Neural cell (in vitro differentiated cells): ENCODE results near the gene TNC. TPM values are rescaled to one million over a fixed set of nuclear protein-coding genes. Genes with fewer than 3 reads are reported as not detected.

Experiments
- H2AFZ ChIP-seq: fragments of 200-600, 300-800 bp; sonication (generic), shearing (Covaris generic); 2 replicates; pipeline ENCODE4 v1.6.0; 2014; ENCODE audit warnings: low read depth, mild to moderate bottlenecking, antibody characterized with exemption, low read length, moderate library complexity
- H3F3A ChIP-seq: fragments of 200-600 bp; shearing (Covaris generic); 2 replicates; pipeline ENCODE4 v1.6.1; 2016; ENCODE audit warnings: mild to moderate bottlenecking, moderate library complexity, mixed read lengths, antibody characterized with exemption, low read length; ENCODE audit not compliant: insufficient read depth, poor library complexity, severe bottlenecking
- H3K27ac ChIP-seq: fragments of 200-600, 300-800 bp; sonication (generic), shearing (Covaris generic); 2 replicates; pipeline ENCODE4 v1.5.1; 2014; ENCODE audit warnings: mild to moderate bottlenecking, low read length, moderate library complexity
- H3K27me3 ChIP-seq: fragments of 300-800, 200-600 bp; sonication (generic), shearing (Covaris generic); 2 replicates; pipeline ENCODE4 v1.6.0; 2014; ENCODE audit warnings: mild to moderate bottlenecking, low read depth, low read length, moderate library complexity; ENCODE audit not compliant: insufficient read depth
- H3K36me3 ChIP-seq: fragments of 300-800, 200-600 bp; sonication (generic), shearing (Covaris generic); 2 replicates; pipeline ENCODE4 v1.5.1; 2014; ENCODE audit warnings: mild to moderate bottlenecking, antibody characterized with exemption, low read length, moderate library complexity; ENCODE audit not compliant: insufficient read depth
- H3K4me2 ChIP-seq: fragments of 300-800, 200-600 bp; sonication (generic), shearing (Covaris generic); 2 replicates; pipeline ENCODE4 v1.6.0; 2014; ENCODE audit warnings: mild to moderate bottlenecking, low read length
- H3K4me3 ChIP-seq: fragments of 300-800, 200-600 bp; sonication (generic), shearing (Covaris generic); 2 replicates; pipeline ENCODE4 v1.5.1; 2014; ENCODE audit warnings: mild to moderate bottlenecking, low read length, moderate library complexity
- H3K79me2 ChIP-seq: fragments of 200-600 bp; shearing (Covaris generic); replicated peaks from 2 replicates; pipeline ENCODE4 v1.6.0; 2014; ENCODE audit warnings: mild to moderate bottlenecking, low read length, moderate library complexity; ENCODE audit not compliant: insufficient read depth
- H3K9ac ChIP-seq: fragments of 300-800, 200-600 bp; sonication (generic), shearing (Covaris generic); 2 replicates; pipeline ENCODE4 v1.6.1; 2016; ENCODE audit warnings: mild to moderate bottlenecking, low read length, mixed read lengths
- H3K9me2 ChIP-seq: fragments of 200-600 bp; shearing (Covaris generic); 2 replicates; pipeline ENCODE4 v1.6.1; 2016; ENCODE audit warnings: mild to moderate bottlenecking, low read length, mixed read lengths; ENCODE audit not compliant: insufficient read depth
- H3K9me3 ChIP-seq: fragments of 200-600, 300-800 bp; sonication (generic), shearing (Covaris generic); 2 replicates; pipeline ENCODE4 v1.6.1; 2016; ENCODE audit warnings: mild to moderate bottlenecking, mixed run types, low read length, moderate library complexity, mixed read lengths
- H4K20me1 ChIP-seq: fragments of 200-600 bp; shearing (Covaris generic); 2 replicates; pipeline ENCODE4 v1.6.1; 2016; ENCODE audit warnings: mild to moderate bottlenecking, mixed run types; ENCODE audit not compliant: insufficient read depth
- EP300 ChIP-seq: fragments of 450-650 bp; conservative IDR thresholded peaks from 2 replicates; pipeline ENCODE4 v1.6.1; 2014; ENCODE audit warnings: antibody characterized with exemption, mild to moderate bottlenecking, moderate library complexity; ENCODE audit not compliant: poor library complexity, severe bottlenecking
- EZH2 ChIP-seq: fragments of 200-600, 300-800 bp; shearing (Covaris generic), sonication (generic); IDR thresholded peaks from 2 replicates; pipeline ENCODE4 v1.6.1; 2014; ENCODE audit warnings: antibody characterized with exemption, low read length, borderline replicate concordance, mild to moderate bottlenecking; ENCODE audit not compliant: insufficient read depth, poor library complexity, severe bottlenecking
- MXI1 ChIP-seq: fragments of 450-650 bp; conservative IDR thresholded peaks from 2 replicates; pipeline ENCODE4 v1.6.1; 2014; ENCODE audit warnings: antibody characterized with exemption, mild to moderate bottlenecking; ENCODE audit not compliant: poor library complexity, severe bottlenecking
- POLR2AphosphoS5 ChIP-seq: IDR thresholded peaks from 2 replicates; pipeline ENCODE4 v1.6.1; 2012
- RAD21 ChIP-seq: fragments of 450-650 bp; conservative IDR thresholded peaks from 2 replicates; pipeline ENCODE4 v1.6.1; 2014; ENCODE audit warnings: antibody characterized with exemption, mild to moderate bottlenecking, moderate library complexity
- SMC3 ChIP-seq: fragments of 450-650 bp; conservative IDR thresholded peaks from 2 replicates; pipeline ENCODE4 v1.6.1; 2014; ENCODE audit warnings: antibody characterized with exemption, mild to moderate bottlenecking, moderate library complexity; ENCODE audit not compliant: poor library complexity
- TAF1 ChIP-seq: IDR thresholded peaks from 2 replicates; pipeline ENCODE4 v1.6.1; 2012; ENCODE audit warnings: low read depth
- polyA plus RNA-seq: library from polyadenylated mRNA; depleted of rRNA; stranded (reverse); fragments of >200 nt; gene quantifications from 2 replicates; pipeline ENCODE4 v1.2.3, GENCODE V29; 2014
- TF ChIP-seq, protein P1 (sequence below): IDR thresholded peaks from 2 replicates; pipeline ENCODE4 v1.6.1; 2012; ENCODE audit warnings: borderline replicate concordance
- TF ChIP-seq, protein P2 (sequence below): fragments of 450-650 bp; IDR thresholded peaks from 2 replicates; pipeline ENCODE4 v1.5.1; 2014; ENCODE audit warnings: antibody characterized with exemption, mild to moderate bottlenecking, moderate library complexity; ENCODE audit not compliant: poor library complexity, severe bottlenecking

The TNC gene
- polyA plus RNA-seq, 1 donor from 2014 or later: 2.1 TPM

DNA sequence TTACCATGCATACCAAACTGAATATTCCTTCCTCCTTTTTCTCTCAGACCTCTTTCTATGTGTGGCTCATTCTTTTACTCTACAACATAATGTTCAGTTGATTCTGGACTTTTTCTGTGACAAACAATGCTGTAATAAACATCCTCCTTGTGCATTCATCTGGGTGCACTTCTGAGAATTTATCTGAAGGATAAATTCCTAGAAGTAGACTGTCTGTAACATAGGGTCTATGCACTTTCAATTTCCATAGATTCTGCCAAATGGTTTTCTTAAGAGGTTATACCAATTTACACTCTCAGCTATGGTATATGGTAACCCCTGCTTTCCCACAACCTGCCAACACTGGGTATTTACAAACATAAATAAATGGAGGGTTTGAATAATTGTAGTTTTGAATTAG, 24.1 kb upstream of the TNC start:
- Histone ChIP-seq H3K4me3 (no peak overlapping the region), H3K4me2 (no peak overlapping the region), H3K27me3 (no peaks in the 10 kb centered on the region), H3F3A (no peaks in the 10 kb centered on the region), H2AFZ (no peak overlapping the region), H3K9ac (no peak overlapping the region), H3K36me3 (no peaks in the 10 kb centered on the region), H4K20me1 (no peaks in the 10 kb centered on the region), H3K79me2 (no peaks in the 10 kb centered on the region), H3K9me2 (no peaks in the 10 kb centered on the region), H3K27ac (no peak overlapping the region), H3K9me3 (no peaks in the 10 kb centered on the region)
- no peak for TF ChIP-seq TAF1

DNA sequence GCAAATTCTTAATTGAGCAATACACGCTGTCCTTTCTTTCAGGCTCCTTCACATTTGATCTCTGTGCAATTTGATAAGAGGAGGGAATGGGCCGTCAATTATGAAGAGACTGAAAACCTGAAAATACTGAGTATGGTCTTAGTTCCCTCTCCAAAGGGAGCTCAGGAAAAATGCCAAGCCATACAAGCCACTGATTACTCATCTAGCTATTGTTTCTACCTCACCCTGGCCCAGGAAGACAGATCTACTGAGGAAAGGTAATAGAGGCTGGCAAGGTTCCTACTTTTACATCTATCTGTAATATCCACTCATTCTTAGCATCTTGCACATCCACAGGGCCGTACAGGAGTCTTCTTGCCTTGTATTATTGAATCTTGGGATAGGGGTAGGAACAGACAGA, 23.7 kb upstream of the TNC start:
- Histone ChIP-seq H3K9me3 (no peaks in the 10 kb centered on the region), H4K20me1 (no peaks in the 10 kb centered on the region), H2AFZ (no peak overlapping the region), H3K27me3 (no peaks in the 10 kb centered on the region), H3K9me2 (no peaks in the 10 kb centered on the region), H3K4me3 (no peak overlapping the region), H3K27ac (no peak overlapping the region), H3K79me2 (no peaks in the 10 kb centered on the region), H3K4me2 (no peak overlapping the region), H3F3A (no peaks in the 10 kb centered on the region), H3K9ac (no peak overlapping the region), H3K36me3 (no peaks in the 10 kb centered on the region)
- TF ChIP-seq EZH2 (no peak), EP300 (no peak), SMC3 (no peak), RAD21 (no peak), MXI1 (no peak), TAF1 (no peak), POLR2AphosphoS5 (no peak)
- TF ChIP-seq, protein P1, sequence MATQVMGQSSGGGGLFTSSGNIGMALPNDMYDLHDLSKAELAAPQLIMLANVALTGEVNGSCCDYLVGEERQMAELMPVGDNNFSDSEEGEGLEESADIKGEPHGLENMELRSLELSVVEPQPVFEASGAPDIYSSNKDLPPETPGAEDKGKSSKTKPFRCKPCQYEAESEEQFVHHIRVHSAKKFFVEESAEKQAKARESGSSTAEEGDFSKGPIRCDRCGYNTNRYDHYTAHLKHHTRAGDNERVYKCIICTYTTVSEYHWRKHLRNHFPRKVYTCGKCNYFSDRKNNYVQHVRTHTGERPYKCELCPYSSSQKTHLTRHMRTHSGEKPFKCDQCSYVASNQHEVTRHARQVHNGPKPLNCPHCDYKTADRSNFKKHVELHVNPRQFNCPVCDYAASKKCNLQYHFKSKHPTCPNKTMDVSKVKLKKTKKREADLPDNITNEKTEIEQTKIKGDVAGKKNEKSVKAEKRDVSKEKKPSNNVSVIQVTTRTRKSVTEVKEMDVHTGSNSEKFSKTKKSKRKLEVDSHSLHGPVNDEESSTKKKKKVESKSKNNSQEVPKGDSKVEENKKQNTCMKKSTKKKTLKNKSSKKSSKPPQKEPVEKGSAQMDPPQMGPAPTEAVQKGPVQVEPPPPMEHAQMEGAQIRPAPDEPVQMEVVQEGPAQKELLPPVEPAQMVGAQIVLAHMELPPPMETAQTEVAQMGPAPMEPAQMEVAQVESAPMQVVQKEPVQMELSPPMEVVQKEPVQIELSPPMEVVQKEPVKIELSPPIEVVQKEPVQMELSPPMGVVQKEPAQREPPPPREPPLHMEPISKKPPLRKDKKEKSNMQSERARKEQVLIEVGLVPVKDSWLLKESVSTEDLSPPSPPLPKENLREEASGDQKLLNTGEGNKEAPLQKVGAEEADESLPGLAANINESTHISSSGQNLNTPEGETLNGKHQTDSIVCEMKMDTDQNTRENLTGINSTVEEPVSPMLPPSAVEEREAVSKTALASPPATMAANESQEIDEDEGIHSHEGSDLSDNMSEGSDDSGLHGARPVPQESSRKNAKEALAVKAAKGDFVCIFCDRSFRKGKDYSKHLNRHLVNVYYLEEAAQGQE: no peak
- TF ChIP-seq, protein P2, sequence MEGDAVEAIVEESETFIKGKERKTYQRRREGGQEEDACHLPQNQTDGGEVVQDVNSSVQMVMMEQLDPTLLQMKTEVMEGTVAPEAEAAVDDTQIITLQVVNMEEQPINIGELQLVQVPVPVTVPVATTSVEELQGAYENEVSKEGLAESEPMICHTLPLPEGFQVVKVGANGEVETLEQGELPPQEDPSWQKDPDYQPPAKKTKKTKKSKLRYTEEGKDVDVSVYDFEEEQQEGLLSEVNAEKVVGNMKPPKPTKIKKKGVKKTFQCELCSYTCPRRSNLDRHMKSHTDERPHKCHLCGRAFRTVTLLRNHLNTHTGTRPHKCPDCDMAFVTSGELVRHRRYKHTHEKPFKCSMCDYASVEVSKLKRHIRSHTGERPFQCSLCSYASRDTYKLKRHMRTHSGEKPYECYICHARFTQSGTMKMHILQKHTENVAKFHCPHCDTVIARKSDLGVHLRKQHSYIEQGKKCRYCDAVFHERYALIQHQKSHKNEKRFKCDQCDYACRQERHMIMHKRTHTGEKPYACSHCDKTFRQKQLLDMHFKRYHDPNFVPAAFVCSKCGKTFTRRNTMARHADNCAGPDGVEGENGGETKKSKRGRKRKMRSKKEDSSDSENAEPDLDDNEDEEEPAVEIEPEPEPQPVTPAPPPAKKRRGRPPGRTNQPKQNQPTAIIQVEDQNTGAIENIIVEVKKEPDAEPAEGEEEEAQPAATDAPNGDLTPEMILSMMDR: no peak

DNA sequence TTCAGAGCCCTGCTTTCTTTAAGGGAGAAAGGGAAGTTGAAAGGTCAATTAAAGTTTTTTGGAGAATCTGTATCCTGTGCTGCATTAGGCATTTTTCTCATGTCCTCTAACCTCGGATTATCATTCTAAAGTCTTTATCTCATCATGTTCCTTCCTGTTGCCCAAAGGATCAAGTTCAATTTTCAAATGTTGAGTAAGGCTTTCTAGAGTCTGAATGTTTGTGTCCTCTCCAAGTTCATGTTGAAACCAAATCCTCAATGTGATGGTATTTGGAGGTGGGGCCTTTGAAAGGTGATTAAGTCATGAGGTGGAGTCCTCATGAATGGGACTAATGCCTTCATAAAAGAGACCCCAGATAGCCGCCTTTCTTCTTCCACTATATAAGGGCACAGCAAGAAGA, 20.2 kb upstream of the TNC start:
- Histone ChIP-seq H3K9ac (no peak overlapping the region), H3K4me2 (no peak overlapping the region), H3K4me3 (no peak overlapping the region), H2AFZ (no peak overlapping the region), H3K9me2 (no peaks in the 10 kb centered on the region), H3K27ac (no peak overlapping the region), H3K36me3 (no peaks in the 10 kb centered on the region), H3K9me3 (no peaks in the 10 kb centered on the region), H3K27me3 (no peaks in the 10 kb centered on the region), H4K20me1 (no peaks in the 10 kb centered on the region), H3K79me2 (no peaks in the 10 kb centered on the region), H3F3A (no peaks in the 10 kb centered on the region)
- TF ChIP-seq MXI1 (no peak), POLR2AphosphoS5 (no peak), EP300 (no peak), RAD21 (no peak), SMC3 (no peak)
- TF ChIP-seq, protein P1: no peak
